GM12873 (cell line): ENCODE measurements around the gene NOX5.

Source experiments
- CTCF ChIP-seq: IDR thresholded peaks from 2 replicates; pipeline ENCODE4 v1.5.1; 2012; ENCODE audit warnings: low read depth, mild to moderate bottlenecking, moderate library complexity, low read length, control low read depth; ENCODE audit not compliant: insufficient read depth; ENCODE audit errors: missing control alignments

Gene NOX5

GRCh38 chr15:69096196-69096595 is 81.7 kb downstream of the NOX5 start:
- TF ChIP-seq CTCF: no peak

GRCh38 chr15:69096626-69097025 is 82.1 kb downstream of the NOX5 start:
- TF ChIP-seq CTCF: no peak

- TF ChIP-seq CTCF: no peak
Measured at GRCh38 chr15:69098771-69099170, 84.3 kb downstream of the NOX5 start.

GRCh38 chr15:69099941-69100340 is 85.4 kb downstream of the NOX5 start:
- TF ChIP-seq CTCF: no peak

- TF ChIP-seq CTCF: no peak
Measured at GRCh38 chr15:69100821-69101220, 86.3 kb downstream of the NOX5 start.

GRCh38 chr15:69104050-69104750 is 89.7 kb downstream of the NOX5 start:
- TF ChIP-seq CTCF: no peak

- TF ChIP-seq CTCF: no peak
Measured at GRCh38 chr15:69105451-69105985, 91.0 kb downstream of the NOX5 start.
